RCC 7860 (cell line): ENCODE measurements around the gene ZBTB26.
"Not testable (repeated sequence)": the region's sequence is repeated elsewhere in the genome, so short reads cannot be mapped to it uniquely, and the experiment has no call there.

ENCODE experiments used
- DNase-seq: peaks from one replicate; pipeline ENCODE4 v3.0.0-alpha.2; 2015; ENCODE audit warnings: low spot score
- FAIRE-seq: peaks from 2 replicates; lab custom pipeline; 2012; peaks lifted over from hg19 to GRCh38; lab: Jason Lieb, UNC

The ZBTB26 gene

DNA sequence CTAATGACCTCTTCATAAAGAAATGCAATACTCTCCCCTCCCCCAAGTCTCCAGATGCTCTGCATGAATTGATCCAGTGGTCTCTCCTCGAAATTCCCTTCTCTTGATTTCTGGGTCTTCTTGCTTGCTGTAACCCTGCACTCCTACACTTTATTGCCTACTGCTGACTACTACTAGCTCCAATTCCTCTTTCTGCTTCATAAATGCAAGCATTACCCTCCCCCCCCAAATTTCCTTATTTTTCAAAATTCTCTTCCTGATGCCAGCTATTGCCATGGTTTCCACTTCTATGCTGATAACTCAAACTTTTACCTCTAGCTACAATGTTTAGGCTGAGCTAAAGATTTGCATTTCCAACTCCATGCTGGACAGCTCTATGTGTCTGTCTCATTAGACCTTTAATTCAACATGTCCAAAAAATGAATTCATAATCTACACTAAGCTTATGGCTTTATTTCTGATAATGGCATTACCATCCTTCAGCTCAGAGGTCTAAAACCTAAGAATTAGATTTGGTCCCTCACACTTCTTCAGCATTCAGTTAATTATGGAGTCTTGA is 1.4 kb downstream of the ZBTB26 start:
- no peak for FAIRE-seq
- no peak for DNase-seq

DNA sequence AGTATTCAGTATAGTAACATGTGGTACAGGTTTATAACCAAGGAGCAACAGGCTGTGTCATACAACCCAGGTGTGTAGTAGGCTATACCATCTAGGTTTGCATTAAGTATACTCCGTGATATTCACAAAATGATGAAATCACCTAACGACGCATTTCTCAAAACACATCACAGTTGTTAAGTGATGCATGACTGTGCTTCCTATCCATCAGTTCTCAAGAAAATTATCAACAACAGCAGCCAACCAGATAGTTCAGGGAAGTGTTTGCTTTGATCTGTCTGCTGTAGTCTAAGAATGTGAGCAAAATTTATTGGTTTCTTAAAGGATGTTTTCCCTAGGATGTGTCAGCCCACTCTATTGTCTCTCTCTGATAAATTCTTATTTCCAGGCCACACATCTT is 7.4 kb downstream of the ZBTB26 start:
- no peak for FAIRE-seq
- DNase-seq, result no peak

DNA sequence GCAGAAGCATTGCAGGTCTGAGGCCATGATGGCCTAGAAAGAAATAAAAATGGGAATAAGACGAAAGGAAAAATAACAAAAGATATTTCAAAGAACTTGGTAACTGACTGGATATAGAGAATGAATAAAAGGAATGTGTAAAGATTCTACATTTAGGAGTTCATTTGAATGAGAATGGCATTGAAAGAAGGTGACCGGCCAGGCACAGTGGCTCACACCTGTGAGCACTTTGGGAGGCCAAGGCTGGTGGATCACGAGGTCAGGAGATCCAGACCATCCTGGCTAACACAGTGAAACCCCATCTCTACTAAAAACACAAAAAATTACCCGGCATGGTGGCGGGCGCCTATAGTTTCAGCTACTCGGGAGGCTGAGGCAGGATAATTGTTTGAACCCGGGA is 8.6 kb downstream of the ZBTB26 start:
- no peak for FAIRE-seq
- DNase-seq, result no peak

DNA sequence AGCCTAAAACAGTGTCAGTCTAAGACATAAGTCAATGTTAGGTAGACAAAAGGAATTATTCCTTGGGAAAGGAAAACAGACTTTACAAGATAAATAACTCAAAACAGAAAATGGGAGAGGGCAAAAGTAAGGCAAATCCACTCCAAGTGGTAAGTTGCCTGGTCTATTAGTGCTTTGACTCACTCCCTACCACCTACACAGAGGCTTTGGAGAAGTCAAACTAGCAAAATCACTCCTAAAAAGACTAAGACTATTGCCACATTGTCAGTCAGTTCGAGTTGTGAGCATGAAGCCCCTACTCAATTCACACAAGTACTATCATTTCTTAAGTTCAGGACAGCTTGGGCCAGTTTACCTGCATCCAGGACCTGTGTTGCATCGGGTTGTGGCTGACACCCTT is 13.0 kb downstream of the ZBTB26 start:
- no peak for FAIRE-seq
- DNase-seq, result no peak

DNA sequence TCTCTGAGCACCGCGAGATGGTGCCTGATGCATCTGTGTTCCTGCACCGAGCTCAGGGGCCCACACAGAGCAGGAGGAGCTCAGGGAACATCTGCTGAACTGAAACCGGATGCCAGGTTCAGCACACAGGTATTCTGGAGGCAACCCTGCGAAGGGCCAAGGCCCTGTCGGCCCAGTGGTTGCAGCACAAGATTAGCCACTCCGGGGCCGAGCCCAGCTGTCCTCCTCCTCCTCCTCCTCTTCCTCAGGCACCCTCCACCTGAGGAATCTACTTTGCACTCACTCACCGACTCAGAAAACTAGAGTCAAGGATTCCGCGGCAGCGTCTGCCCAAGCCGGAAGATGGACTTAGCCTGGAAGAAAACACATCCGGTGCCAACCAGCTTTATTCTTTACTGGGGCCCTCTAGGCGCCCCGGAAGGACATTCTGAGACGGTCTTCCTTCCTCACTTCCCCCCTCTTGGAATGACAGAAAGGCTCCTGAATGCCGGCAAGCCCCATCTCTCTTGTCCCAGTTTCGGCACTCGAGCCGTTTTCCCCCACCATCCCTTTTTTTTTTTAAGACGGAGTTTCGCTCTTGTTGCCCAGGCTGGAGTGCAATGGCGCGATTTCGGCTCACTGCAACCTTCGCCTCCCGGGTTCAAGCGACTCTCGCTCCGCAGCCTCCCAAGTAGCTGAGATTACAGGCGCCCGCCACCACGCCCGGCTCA is 18.2 kb downstream of the ZBTB26 start, which contains the start of gene ZBTB6:
ZBTB6 (minus strand) TSS at position 360 of the 710 bp plus-strand sequence. CDS start 1,251 bp downstream, outside the sequence.
- FAIRE-seq, result peak; percentile 70
- peak; percentile 77 for DNase-seq

DNA sequence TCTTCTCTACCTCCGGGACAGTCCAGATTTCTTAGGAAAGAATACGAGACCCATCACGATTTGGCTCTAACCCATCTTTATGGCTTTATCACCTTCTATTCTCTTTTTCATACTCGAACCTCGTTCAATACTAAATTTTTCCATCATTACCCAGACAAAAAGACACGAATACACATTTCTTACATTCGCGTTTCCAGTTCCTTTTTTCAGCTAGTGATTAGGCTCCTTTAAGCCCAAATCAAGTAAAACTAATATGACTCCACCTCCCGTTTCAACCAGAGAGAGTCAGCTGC is 18.7 kb downstream of the ZBTB26 start:
- DNase-seq (no peak), FAIRE-seq (no peak)

DNA sequence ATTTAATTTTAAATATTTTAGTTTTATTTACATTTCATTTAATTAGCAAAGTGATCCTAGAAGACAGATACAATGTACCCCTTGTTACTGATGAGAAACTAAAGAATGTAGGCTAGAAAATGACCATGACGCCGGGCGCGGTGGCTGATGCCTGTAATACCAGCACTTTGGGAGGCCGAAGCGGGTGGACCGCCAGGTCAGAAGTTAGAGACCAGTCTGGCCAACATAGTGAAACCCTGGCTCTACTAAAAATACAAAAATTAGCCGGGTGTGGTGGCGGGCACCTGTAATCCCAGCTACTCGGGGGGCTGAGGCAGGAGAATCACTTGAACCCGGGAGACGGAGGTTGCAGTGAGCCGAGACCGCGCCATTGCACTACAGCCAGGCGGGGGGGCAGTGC is 25.2 kb downstream of the ZBTB26 start:
- not testable (repeated sequence) for DNase-seq, FAIRE-seq

DNA sequence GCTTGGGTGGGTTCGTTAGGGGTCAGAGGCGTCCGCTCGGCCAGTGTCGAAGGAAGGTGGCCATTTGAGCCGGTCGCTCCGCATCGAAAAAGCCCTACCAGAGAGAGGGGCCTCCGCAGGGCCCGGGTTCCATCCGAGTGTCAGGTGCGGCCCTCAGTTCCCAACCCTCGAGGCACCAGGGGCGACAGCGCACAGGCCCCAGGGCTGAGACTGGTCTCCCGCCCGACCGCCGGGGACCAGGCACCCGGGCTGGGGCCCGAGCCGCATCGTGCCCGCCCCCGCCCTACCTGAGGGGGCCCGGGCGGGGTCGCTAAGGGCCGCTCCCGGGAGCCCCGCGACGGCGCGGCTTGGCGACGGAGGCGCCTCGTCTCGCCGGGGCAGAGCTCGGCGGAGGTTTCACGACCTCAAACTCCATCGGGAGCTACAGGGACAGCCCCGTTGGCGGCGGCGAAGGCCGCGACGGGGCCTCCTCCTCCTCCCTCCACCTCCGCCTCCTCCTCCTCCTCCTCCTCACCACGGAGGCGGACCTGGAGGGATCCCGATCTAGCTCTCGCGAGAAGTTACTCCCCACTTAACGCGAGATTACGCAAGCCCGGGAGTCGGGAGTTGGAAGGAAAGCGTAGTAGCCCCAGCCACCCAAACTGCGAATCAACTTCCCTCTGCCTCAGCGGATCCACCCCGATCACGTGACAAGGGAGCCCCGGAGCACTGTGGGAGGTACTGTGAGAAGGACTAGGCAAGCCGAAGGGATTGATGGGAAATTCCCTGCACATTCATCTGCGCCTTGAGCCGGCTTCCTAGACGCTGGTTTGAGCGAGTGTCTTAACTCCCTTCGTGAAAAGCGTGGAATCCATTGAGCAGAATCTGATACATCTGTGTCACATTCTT is 26.2 kb downstream of the ZBTB26 start, which contains the start of gene RC3H2:
RC3H2 (minus strand) TSS at position 537 of the 888 bp plus-strand sequence. CDS start 7,850 bp downstream, outside the sequence.
- DNase-seq (peak; percentile 100), FAIRE-seq (peak; percentile 96)

DNA sequence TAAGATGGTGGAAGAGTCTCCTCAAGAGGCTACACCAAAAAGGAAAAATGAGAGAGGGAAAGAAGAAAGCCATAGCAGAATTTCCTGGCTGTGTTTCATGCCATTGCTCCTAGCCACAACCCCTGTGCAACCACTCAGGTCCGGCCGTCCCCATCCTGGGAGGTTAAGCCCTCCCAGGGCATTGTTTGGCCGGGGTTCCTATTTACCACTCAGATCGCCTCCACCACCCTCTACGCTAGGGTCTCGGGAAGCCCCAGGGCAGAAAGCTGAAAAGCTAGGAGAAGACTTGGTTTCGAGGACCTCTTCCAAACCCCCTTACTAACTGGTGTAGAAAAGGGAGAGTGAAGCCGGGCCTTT is 26.9 kb downstream of the ZBTB26 start:
- FAIRE-seq (no peak), DNase-seq (peak; percentile 45)

DNA sequence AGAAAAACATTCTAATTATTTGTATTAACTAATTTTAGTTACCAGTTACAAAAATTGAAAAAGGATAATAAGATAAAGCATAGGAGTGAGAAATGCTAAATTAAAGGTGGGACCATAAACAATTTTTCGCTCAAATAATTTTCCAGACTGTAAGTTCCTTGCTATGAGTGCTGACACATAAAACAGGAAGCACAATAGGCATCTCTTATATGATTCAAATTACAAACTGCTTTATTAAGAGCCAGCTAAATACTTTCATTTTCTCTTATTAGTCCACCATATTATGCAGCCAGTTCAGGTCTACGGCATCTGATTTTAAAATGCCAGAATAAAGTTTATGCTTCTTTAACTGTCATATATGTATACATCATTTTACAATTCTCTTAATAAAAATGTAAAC is 30.5 kb downstream of the ZBTB26 start:
- no peak for DNase-seq
- FAIRE-seq, result no peak

DNA sequence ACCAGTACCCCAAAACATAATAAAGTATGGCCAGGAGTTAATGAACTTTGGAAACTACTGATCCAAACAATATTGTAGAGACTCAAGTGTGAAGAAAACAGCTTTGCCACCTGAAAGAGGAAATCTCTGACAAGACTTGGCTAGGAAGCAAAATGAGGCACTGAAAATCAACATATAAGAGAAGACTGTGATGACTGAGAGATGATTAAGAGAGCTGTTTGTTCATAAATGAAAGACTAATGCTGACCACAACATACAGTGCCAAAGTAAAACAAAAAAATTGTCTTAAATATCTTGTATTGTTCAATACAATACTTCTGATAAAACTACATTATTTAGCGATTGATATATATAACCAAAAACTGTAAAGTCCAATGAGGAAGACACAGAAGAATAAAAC is 33.3 kb downstream of the ZBTB26 start:
- FAIRE-seq (no peak), DNase-seq (no peak)

DNA sequence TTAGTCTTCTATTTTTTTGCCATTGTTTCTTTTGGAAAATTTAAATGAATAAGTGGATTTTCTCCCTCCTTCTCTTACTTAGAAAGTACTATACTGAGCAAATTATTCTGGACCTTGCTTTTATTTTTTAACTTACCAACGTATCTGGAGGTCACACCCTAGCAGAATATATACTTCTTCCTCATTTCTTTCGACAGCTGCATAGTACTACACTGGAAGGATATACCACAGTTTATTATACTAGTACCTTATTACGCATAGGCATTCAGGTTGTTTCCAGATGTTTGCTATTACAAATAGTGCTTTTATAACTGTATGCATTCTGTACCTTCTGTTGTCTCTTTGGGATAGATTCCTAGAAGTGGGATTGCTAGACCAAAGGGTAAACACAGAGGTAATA is 42.8 kb downstream of the ZBTB26 start:
- no peak for DNase-seq
- no peak for FAIRE-seq

DNA sequence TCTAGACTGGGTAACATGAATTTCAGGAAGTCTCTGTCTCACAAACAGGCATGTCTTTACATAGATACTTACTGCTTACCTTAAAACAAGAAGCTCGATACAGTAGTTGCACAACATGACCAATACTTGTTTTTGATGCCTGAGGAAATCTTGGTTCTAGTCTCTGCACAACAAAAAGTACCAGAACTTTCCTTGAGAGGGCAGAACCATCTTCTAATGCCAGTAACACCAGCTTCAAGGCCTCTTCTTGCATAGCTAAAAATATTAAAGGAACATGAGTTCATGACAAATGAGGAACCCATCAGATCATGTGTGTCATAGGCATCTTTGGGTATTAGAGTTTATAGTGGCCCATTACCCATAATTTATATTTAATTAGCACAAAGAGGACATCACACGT is 48.2 kb downstream of the ZBTB26 start:
- no peak for FAIRE-seq
- DNase-seq, result no peak

DNA sequence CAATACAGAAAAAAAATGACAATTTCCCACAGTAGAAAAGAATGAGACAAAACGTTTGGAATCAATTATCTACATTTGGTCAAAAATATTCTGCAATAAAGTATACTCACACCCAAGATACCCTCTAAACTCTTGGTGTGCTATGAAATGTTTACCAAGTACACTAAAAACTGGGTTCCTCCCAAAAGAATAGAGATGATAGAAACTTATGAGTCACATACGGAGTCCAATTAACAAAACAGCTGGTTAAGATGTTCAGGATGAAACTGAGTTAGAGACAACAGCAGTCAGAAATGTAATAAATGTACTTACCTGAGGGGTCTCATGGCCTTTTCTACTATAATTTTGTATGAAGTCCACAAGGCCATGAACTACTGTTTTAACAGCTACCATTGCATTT is 51.9 kb downstream of the ZBTB26 start:
- FAIRE-seq (no peak), DNase-seq (no peak)

DNA sequence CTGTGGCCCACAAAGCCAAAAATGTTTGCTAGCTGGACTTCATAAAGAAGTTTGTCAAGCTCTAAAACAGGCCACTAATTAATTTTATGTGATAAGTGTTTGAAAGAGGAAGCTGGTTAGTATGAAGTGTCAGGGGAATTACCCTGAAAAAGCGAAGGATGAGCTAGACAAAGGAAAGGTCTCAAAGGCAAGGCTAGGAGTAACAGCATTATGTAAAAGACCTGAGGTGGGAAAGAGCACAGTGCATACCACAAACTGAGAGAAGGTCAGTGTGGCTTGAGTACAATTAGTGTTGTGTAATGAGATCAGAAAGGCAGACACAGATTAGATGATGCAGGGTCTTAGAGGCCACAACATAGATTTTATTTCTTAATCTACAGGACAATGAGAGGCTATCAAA is 55.8 kb downstream of the ZBTB26 start:
- FAIRE-seq, result no peak
- no peak for DNase-seq

DNA sequence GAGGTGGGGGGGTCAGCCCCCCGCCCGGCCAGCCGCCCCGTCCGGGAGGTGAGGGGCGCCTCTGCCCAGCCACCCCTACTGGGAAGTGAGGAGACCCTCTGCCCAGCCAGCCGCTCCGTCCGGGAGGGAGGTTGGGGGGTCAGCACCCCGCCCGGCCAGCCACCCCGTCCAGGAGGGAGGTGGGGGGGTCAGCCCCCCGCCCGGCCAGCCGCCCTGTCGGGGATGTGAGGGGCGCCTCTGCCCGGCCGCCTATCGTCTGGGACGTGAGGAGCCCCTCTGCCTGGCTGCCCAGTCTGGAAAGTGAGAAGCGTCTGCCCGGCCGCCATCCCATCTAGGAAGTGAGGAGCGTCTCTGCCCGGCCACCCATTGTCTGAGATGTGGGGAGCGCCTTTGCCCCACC is 64.0 kb downstream of the ZBTB26 start:
- not testable (repeated sequence) for FAIRE-seq, DNase-seq

DNA sequence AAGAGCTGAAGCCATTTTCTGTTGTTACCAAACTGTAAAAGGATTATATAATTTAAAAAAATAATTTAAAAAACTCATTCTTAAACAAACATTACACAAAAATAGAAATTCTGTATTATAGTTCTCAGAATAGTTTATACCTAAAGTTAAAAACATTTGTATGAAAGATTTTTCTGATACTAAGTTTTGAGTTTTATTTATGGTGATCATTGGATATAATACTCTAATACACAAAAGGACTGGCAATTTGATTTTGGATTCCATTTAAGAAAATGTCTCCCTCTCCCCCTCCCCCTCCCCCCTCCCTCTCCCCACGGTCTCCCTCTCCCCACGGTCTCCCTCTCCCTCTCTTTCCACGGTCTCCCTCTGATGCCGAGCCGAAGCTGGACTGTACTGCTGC is 65.2 kb downstream of the ZBTB26 start:
- FAIRE-seq, result no peak

More for the DNA sequence above, 65.2 kb downstream of the ZBTB26 start:
- DNase-seq, result no peak
